Body of pancreas (tissue), 4 donors: ENCODE measurements around the gene BMP15.

Experiments used
- POLR2A ChIP-seq, 3 donors: fragments of 450-650 bp; IDR thresholded peaks; one replicate each; pipeline ENCODE4 v1.6.1; 2016; ENCODE audit warnings: antibody characterized with exemption in 3 of 3, mild to moderate bottlenecking in 2 of 3
- TF ChIP-seq, protein P1 (sequence below), 7 experiments: fragments of 450-650 bp in 4 of 7; fragments of 200-600 bp in 3 of 7; sonication (generic) in 3 of 7; IDR thresholded peaks; one replicate each; pipeline ENCODE4 v1.5.1; 2016 to 2019; ENCODE audit warnings: antibody characterized with exemption in 7 of 7

DNA sequence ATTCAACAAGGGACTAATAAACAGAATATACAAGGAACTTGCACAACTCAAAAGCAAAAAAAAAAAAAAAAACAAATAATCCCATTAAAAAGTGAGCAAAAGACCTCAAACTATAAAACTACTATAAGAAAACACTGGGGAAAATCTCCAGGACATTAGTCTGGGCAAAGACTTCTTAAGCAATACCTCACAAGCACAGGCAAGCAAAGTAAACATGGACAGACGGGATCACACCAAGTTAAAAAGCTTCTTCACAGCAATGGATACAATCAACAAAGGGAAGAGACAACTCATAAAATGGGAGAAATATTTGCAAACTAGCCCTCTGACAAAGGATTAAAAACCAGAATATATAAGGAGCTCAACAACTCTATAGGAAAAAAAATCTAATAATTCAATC lies 17.1 kb upstream of the BMP15 start:
- no peak for TF ChIP-seq POLR2A (IDR thresholded peaks at IDR 0.05)
- TF ChIP-seq, protein P1, sequence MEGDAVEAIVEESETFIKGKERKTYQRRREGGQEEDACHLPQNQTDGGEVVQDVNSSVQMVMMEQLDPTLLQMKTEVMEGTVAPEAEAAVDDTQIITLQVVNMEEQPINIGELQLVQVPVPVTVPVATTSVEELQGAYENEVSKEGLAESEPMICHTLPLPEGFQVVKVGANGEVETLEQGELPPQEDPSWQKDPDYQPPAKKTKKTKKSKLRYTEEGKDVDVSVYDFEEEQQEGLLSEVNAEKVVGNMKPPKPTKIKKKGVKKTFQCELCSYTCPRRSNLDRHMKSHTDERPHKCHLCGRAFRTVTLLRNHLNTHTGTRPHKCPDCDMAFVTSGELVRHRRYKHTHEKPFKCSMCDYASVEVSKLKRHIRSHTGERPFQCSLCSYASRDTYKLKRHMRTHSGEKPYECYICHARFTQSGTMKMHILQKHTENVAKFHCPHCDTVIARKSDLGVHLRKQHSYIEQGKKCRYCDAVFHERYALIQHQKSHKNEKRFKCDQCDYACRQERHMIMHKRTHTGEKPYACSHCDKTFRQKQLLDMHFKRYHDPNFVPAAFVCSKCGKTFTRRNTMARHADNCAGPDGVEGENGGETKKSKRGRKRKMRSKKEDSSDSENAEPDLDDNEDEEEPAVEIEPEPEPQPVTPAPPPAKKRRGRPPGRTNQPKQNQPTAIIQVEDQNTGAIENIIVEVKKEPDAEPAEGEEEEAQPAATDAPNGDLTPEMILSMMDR (IDR thresholded peaks at IDR 0.05): no peak
